ENCODE measurements around the gene UTS2.

- no peak for TF ChIP-seq POLR2AphosphoS5 (IDR thresholded peaks at IDR 0.05)
- TF ChIP-seq POLR2A (IDR thresholded peaks at IDR 0.05) = no peak
- TF ChIP-seq, protein P1, sequence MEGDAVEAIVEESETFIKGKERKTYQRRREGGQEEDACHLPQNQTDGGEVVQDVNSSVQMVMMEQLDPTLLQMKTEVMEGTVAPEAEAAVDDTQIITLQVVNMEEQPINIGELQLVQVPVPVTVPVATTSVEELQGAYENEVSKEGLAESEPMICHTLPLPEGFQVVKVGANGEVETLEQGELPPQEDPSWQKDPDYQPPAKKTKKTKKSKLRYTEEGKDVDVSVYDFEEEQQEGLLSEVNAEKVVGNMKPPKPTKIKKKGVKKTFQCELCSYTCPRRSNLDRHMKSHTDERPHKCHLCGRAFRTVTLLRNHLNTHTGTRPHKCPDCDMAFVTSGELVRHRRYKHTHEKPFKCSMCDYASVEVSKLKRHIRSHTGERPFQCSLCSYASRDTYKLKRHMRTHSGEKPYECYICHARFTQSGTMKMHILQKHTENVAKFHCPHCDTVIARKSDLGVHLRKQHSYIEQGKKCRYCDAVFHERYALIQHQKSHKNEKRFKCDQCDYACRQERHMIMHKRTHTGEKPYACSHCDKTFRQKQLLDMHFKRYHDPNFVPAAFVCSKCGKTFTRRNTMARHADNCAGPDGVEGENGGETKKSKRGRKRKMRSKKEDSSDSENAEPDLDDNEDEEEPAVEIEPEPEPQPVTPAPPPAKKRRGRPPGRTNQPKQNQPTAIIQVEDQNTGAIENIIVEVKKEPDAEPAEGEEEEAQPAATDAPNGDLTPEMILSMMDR (IDR thresholded peaks at IDR 0.05) = no peak
- no peak for TF ChIP-seq EP300 (IDR thresholded peaks at IDR 0.05; ENCODE audit: low read depth)
Observed at GRCh38 chr1:7898962-7899361, 46.1 kb upstream of the UTS2 start.
